Islet precursor cell (in vitro differentiated cells): ENCODE measurements around the gene IL3.

Experiments used
- DNase-seq: peaks from one replicate; pipeline ENCODE4 v3.0.0-alpha.2; 2018

Gene IL3, protein sequence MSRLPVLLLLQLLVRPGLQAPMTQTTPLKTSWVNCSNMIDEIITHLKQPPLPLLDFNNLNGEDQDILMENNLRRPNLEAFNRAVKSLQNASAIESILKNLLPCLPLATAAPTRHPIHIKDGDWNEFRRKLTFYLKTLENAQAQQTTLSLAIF

DNA sequence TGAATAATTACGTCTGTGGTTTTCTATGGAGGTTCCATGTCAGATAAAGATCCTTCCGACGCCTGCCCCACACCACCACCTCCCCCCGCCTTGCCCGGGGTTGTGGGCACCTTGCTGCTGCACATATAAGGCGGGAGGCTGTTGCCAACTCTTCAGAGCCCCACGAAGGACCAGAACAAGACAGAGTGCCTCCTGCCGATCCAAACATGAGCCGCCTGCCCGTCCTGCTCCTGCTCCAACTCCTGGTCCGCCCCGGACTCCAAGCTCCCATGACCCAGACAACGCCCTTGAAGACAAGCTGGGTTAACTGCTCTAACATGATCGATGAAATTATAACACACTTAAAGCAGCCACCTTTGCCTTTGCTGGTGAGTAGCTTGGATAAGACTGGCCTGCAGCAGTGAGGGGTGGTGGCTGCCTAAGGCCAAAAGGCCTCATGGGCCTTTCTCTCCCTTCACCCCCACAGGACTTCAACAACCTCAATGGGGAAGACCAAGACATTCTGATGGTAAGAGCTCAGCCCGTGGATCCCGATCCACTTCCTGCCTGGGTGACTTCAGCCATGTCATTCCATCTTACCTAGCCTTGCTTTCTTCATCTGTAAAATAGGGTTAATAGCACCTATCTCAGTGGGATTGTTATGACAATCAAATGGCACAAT lies at the start of gene IL3:
Gene IL3 (plus strand): TSS at position 155 of the 661 bp plus-strand sequence. CDS start 52 bp downstream, at position 207.
- peak; percentile 37 for DNase-seq

GRCh38 chr5:132010989-132011621 lies 49.4 kb upstream of the IL3 start:
- no peak for DNase-seq

DNA sequence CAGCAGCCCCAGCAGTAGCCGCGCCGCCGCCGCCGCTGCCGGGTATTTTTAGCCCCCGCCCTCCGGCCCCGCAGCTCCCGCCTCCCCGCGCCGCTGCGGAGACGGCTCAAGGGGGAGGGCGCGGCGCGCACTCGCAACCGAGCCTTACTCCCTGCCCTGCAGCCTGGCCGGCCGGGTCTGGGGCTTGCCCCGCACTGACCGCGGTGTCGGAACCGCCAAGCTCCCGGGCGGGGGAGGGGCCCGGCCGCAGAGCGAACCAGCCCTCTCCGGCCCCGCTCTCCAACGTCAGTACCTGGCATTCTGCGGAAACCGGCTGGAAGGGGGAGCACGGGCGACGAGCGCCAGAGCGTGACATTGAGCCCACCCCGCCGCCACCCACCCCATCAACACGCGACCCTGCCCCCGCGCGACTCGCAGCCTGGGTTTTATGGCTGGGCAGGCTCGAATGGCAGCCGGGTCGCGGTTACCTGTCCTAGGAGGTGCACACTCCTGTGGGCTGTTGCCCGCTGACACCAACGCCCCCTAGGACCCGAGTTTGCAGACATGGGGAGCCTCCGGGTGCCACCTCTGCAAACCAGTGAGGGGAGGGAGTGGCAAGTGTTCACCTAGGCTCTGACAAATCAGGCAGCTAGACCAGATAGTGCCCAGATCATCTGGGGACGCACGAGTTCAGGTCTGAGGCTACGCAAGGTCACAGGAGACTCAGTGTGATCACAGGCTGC lies 48.7 kb upstream of the IL3 start, which contains the start of gene ACSL6:
Gene ACSL6 (minus strand): TSS at position 37 of the 722 bp plus-strand sequence. CDS start 105 bp downstream, outside the sequence.
- peak; percentile 64 for DNase-seq

GRCh38 chr5:132012371-132013005 lies 48.0 kb upstream of the IL3 start:
- peak; percentile 93 for DNase-seq

DNA sequence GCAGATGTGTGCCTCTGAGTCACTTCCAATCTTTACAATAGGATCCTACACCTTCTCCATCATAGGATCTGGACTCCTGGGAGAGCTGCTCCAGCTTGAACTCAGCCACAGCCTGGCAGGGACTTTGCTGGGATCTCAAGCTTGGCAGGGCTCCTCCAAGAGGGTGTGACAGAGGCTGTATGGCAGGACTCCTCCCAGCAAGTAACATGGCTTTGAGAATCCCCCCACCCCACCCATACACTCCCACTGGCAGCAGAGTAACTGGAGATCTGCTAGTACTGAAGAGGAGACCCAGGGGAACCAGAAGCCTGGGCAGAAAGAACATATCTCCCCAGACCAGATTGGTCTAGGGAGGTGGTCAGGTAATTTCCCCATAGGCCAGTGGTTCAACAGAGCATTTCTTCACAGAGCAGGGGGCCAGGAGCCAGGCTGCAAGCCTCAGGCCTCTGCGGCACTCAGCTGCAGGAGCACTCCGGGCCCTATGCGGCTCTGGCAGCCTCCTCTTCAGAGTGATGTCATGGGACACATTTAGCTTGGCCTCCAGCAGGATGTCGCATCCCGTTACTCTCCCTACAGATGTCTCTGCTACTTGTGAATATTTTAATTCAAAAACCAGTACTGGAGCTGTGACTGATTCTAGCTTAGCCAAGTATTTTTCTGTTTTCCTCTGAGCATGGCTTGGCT lies 47.3 kb upstream of the IL3 start:
- DNase-seq: no peak

DNA sequence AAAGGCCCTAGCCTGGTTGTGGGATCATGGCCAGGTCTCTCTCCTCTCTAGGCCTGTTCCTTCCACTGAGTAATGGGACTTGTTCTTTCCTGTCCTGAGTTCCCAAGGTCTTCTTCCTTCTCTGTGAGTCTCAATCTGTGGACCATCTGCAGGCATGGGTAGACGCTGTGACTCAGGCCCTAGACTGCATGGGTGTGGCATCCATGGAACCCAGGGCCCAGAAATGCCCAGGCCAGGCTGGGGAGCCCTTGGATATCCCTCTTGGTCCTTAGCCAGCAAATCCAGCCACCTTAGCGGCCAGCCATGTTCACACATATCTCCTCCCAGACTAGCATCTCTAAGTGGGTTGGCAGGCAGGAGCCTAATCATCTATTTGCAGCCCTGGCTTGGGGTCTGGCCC lies 46.7 kb upstream of the IL3 start:
- DNase-seq: no peak

- no peak for DNase-seq
Observed at GRCh38 chr5:132016721-132017250, 43.7 kb upstream of the IL3 start.

DNA sequence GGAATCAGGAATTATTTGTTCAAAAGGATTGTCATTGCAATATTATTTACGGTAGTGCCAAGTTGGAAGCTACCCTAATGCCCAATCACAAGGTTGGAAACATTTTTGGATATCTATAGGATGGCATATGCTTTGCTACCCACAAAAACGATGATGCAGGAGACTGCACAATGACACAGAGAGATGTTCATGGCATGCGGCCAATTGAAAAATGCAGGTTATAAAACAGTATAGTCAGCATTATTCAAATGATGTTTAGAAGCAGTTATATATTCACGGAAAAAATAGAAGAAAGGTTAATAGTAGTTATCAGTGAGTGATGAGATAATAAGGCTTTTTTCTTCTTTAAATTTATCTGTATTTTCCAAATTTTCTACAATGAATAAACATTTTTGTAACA lies 43.1 kb upstream of the IL3 start:
- no peak for DNase-seq

- no peak for DNase-seq
Observed at GRCh38 chr5:132017738-132018625, 42.5 kb upstream of the IL3 start.

- no peak for DNase-seq
Observed at GRCh38 chr5:132019337-132019736, 41.1 kb upstream of the IL3 start.

GRCh38 chr5:132019857-132020555 lies 40.4 kb upstream of the IL3 start:
- no peak for DNase-seq

GRCh38 chr5:132020568-132021339 lies 39.7 kb upstream of the IL3 start:
- DNase-seq: peak; percentile 43

- no peak for DNase-seq
Observed at GRCh38 chr5:132021654-132022053, 38.8 kb upstream of the IL3 start.

- DNase-seq: peak; percentile 46
Observed at GRCh38 chr5:132022737-132023136, 37.7 kb upstream of the IL3 start.

DNA sequence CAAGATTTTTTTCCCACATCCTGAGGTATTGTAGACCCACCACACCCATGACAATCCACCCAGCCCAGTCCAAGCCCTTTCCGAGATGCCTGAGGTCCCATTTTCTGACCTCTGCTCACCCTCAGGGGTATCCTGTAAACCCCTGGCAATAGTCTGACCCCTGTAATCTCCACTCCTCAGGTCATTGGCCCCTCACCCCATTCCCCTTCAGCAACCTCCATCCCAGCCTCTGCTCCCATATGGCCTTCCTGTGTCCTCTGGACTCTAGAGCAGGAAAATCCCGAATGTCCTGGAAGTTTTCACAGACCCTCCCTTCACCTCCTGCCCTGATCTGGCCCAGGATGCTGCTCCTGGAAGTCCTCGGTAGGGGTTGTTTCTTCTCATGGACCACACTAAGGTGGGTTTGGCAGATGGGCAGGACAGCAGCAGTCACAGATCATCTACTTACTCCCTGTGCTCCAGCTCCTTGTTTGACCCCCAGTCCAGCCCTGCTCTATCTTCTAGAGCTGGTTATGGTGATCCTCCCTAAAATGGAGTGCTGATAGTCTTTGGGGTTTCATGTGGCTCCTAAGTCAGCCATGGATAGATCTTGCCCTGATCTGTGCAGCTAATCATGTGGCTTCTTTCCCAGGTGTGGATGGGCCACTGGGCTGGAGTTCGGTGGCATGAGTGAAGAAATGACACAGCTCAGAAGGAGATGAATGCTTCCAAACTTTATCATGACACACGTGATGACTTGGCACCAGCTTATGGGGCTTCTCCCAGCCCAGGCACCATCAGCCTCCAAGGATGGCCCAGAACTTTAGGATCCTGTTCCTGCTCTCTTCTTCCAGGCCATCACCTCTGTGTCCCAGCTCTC lies 37.0 kb upstream of the IL3 start:
- DNase-seq: peak; percentile 34

DNA sequence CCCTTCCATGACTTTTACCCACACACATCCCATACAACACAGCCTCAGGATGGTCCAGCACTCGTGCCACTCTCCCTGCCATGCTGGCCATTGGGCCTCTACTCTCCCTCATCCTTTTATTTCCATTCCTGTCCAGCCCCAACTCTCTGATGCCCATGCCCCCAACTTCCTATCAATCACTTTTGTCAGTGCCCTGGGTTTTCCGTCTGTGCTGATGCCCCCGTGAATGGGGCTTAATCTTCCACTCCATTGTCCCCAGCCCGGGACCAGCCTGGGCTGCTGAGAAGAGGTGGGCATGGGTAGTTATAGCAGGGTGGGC lies 36.4 kb upstream of the IL3 start:
- DNase-seq: no peak

GRCh38 chr5:132024789-132025402 lies 35.6 kb upstream of the IL3 start:
- DNase-seq: peak; percentile 64

DNA sequence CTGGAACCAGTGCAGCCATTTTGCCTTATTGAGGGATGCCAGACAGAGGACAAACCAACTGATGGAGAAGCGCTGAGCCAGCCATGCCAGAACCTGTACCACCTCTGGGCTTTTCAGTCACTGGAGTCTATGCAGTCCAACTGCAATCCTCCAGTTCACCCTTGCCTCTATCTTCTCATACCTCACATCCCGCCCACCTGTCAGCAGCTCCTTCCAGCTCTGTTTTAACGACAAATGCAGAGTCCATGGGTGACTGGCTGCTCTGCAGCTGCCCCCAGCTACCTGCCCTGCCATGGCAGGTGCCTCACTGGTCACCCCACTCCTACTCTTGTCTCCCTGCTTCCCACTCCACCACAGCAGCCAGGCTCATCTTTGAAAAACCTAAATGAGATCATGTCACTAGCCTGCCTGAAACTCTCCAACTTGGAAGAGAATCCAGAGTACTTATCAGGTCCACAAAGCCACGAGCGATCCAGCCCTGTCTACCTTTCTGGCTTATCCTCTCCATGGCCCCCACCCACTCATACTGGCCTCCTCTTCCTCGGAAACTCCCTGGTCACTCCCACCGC lies 35.0 kb upstream of the IL3 start:
- no peak for DNase-seq
